Measurements from ENCODE around the gene BCO2.

Gene BCO2

DNA sequence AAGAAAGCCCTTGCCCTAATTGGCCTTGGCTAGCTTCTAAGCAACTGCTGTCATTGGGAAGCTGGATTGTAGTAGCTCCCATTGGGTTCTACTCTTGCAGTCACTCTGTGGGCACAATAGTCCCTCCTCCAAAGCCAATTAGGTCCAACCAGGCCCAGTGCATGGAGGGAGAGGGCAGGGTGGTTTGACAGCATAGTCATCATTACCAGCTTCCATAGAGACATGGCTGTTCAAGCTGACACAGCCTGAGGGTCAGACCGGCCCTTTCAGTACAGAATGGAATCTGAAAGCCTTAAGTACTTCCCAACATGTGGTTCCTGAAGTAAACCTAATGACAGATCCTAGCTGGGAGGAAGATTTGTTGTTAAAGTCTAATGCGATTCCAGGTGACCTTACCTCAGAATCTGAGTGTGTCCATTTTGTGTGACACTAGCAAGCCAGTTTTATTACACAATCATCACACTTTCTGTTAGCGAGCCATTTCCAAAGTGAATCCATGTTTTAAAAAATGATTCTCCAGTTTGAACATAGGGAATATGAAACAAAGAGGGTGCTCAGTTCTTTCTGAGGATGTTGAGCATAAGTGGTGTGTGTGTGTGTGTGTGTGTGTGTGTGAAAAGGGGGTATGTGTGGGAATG, 78.4 kb downstream of the BCO2 start:
- TF ChIP-seq, protein P1, sequence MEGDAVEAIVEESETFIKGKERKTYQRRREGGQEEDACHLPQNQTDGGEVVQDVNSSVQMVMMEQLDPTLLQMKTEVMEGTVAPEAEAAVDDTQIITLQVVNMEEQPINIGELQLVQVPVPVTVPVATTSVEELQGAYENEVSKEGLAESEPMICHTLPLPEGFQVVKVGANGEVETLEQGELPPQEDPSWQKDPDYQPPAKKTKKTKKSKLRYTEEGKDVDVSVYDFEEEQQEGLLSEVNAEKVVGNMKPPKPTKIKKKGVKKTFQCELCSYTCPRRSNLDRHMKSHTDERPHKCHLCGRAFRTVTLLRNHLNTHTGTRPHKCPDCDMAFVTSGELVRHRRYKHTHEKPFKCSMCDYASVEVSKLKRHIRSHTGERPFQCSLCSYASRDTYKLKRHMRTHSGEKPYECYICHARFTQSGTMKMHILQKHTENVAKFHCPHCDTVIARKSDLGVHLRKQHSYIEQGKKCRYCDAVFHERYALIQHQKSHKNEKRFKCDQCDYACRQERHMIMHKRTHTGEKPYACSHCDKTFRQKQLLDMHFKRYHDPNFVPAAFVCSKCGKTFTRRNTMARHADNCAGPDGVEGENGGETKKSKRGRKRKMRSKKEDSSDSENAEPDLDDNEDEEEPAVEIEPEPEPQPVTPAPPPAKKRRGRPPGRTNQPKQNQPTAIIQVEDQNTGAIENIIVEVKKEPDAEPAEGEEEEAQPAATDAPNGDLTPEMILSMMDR (IDR thresholded peaks at IDR 0.05; ENCODE audit: low read depth, low read length, missing control alignments) = no peak
- no peak for DNase-seq

DNA sequence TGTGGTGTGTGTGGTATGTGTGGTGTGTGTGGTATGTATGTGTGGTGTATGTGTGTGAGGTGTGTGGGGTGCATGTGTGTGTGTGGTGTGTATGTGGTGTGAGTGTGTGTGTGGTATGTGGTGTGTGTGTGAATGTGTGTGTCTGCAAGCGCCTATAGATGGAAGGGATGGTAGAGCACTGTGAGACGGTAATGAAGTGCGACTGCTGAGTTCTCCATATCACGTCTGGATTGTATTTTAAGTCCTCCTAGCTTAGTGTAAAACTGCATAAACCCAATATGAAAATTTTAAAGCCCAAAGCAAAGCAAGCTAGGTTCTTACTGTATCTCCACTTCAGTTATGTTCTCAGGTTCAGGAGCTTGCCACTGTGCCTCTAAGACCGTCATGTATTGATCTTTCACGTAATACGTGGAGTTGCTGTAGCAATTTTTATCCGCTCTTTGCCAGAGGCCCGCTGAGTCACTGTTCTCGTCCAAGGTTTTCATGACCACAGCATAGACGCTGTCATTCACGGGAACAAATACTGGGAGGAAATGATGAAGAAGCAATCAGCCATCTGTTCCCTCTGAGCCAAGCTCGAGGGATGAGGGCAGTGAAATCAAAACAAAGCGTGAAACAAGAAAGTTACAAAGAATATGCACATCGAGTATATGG, 79.9 kb downstream of the BCO2 start:
- in situ Hi-C loops (cut with HindIII; ENCODE audit: low pct_ligation_motif_present, low sequenced_read_pairs) = no loop called here
- peak; percentile 90 for DNase-seq
- no peak overlapping the region for H3K4me3 ChIP-seq (ENCODE audit: low read depth, low read length)
- peak overlapping the region; percentile 48 for H3K27ac ChIP-seq
- TF ChIP-seq, protein P1 (IDR thresholded peaks at IDR 0.05; ENCODE audit: low read depth, low read length, missing control alignments) = no peak
- H3K36me3 ChIP-seq (replicated peaks) = no peaks in the 10 kb centered on the region
- no peaks in the 10 kb centered on the region for H3K27me3 ChIP-seq (replicated peaks)

More for the DNA sequence above, 78.4 kb downstream of the BCO2 start:
- in situ Hi-C loops (cut with HindIII; ENCODE audit: low pct_ligation_motif_present, low sequenced_read_pairs) = no loop called here
- Histone ChIP-seq H3K27ac (no peak overlapping the region), H3K27me3 (replicated peaks) (no peaks in the 10 kb centered on the region), H3K36me3 (replicated peaks) (no peaks in the 10 kb centered on the region), H3K4me3 (ENCODE audit: low read depth, low read length) (no peak overlapping the region)

DNA sequence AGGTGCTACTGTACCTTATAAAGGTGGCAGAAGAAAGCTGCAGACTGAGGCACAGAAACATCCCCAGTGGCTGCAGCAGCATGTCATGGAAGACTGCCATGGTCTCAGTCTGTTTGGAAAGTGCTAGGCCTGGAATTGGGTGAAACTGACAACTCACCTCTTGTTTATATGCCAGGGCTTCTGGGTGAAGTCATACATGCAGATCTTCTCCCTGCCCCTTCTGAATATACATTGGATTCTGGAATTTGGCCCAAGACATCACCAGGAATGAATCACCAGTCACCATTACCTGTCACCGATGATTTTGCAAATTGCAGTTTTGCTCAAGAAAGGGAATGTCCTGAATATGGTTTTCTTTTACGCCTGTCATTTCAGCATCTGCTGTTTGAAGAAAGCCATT, 85.2 kb downstream of the BCO2 start, which contains the start of gene PLET1:
Gene PLET1, minus strand, starts transcription at position 371 of the 400 bp plus-strand sequence. Its CDS starts 271 bp downstream, at position 100.
- no peaks in the 10 kb centered on the region for H3K27me3 ChIP-seq (replicated peaks)
- no peak within 1 kb of the TSS for H3K4me3 ChIP-seq (ENCODE audit: low read depth, low read length)
- no peak for DNase-seq
- H3K27ac ChIP-seq = no peak within 1 kb of the TSS
- H3K36me3 ChIP-seq (replicated peaks) = no peaks in the 10 kb centered on the region
- TF ChIP-seq, protein P1 (IDR thresholded peaks at IDR 0.05; ENCODE audit: low read depth, low read length, missing control alignments) = no peak
- in situ Hi-C loops (cut with HindIII; ENCODE audit: low pct_ligation_motif_present, low sequenced_read_pairs) = no loop called here

DNA sequence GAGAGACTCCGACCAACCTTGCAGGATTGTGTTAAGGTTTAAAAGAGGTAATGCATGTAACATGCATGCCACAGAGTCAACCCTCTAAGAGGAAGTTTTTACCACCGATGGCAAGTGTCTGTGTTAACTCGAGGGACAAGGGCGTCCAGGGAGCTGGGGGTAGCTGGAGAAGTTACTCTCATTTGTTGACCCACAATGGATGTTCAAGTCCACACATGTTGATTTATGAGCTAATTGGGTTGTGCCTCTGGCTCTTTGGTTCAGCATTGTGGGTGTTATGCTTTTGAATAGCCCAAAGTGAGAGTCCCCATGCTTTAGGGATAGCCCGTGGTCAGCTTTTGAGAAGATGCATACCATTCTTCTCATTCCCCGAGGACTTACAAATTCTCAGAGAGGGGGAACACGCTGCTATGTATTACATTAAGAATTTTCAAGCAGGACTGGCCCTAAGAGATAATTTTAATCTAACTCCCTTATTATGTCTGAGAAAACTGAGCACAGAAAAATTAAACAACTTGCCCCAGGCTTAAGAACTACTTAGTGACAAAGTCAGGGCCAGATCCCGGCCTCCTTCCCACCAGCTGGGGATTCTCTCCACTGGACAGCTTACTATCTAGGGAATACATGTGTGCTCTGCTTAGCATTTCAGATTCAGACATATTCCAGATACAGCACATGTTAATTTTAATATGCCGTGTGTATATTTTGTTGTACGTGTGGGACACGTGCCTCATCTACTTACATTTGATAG, 90.5 kb downstream of the BCO2 start:
- Histone ChIP-seq H3K4me3 (ENCODE audit: low read depth, low read length) (no peak overlapping the region), H3K27ac (no peak overlapping the region), H3K27me3 (replicated peaks) (no peaks in the 10 kb centered on the region), H3K36me3 (replicated peaks) (no peaks in the 10 kb centered on the region)
- TF ChIP-seq, protein P1 (IDR thresholded peaks at IDR 0.05; ENCODE audit: low read depth, low read length, missing control alignments) = no peak
- DNase-seq = no peak
- in situ Hi-C loops (cut with HindIII; ENCODE audit: low pct_ligation_motif_present, low sequenced_read_pairs) = no loop called here

DNA sequence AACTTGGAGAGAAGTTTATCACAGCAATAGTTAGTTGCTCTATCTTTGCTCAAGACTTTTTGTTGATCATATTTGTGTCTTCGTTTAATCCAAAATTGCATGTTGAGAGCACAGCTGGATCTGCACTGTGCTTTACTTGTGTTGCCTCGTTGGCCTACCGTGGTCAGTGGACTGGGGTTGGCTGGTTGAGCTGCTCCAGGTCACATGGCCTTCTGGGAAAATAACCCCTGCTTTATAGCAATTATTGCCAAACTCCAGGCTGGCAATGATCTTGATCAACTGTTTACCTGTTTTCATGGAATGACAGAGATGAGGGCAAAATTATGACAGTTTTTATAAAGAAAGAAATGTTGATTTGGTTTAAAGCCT, 91.1 kb downstream of the BCO2 start:
- no peak for DNase-seq
- TF ChIP-seq, protein P1 (IDR thresholded peaks at IDR 0.05; ENCODE audit: low read depth, low read length, missing control alignments) = no peak
- no peak overlapping the region for H3K27ac ChIP-seq
- H3K36me3 ChIP-seq (replicated peaks) = no peaks in the 10 kb centered on the region
- in situ Hi-C loops (cut with HindIII; ENCODE audit: low pct_ligation_motif_present, low sequenced_read_pairs) = no loop called here
- H3K4me3 ChIP-seq (ENCODE audit: low read depth, low read length) = no peak overlapping the region
- H3K27me3 ChIP-seq (replicated peaks) = no peaks in the 10 kb centered on the region
